Neural cell (in vitro differentiated cells): ENCODE data around the gene ADK. TPM values are rescaled to one million over a fixed set of nuclear protein-coding genes. Genes with fewer than 3 reads are reported as not detected.

Experiments
- H2AFZ ChIP-seq: fragments of 200-600, 300-800 bp; sonication (generic), shearing (Covaris generic); 2 replicates; pipeline ENCODE4 v1.6.0; 2014; ENCODE audit warnings: low read depth, mild to moderate bottlenecking, antibody characterized with exemption, low read length, moderate library complexity
- H3F3A ChIP-seq: fragments of 200-600 bp; shearing (Covaris generic); 2 replicates; pipeline ENCODE4 v1.6.1; 2016; ENCODE audit warnings: mild to moderate bottlenecking, moderate library complexity, mixed read lengths, antibody characterized with exemption, low read length; ENCODE audit not compliant: insufficient read depth, poor library complexity, severe bottlenecking
- H3K27ac ChIP-seq: fragments of 200-600, 300-800 bp; sonication (generic), shearing (Covaris generic); 2 replicates; pipeline ENCODE4 v1.5.1; 2014; ENCODE audit warnings: mild to moderate bottlenecking, low read length, moderate library complexity
- H3K27me3 ChIP-seq: fragments of 300-800, 200-600 bp; sonication (generic), shearing (Covaris generic); 2 replicates; pipeline ENCODE4 v1.6.0; 2014; ENCODE audit warnings: mild to moderate bottlenecking, low read depth, low read length, moderate library complexity; ENCODE audit not compliant: insufficient read depth
- H3K36me3 ChIP-seq: fragments of 300-800, 200-600 bp; sonication (generic), shearing (Covaris generic); 2 replicates; pipeline ENCODE4 v1.5.1; 2014; ENCODE audit warnings: mild to moderate bottlenecking, antibody characterized with exemption, low read length, moderate library complexity; ENCODE audit not compliant: insufficient read depth
- H3K4me2 ChIP-seq: fragments of 300-800, 200-600 bp; sonication (generic), shearing (Covaris generic); 2 replicates; pipeline ENCODE4 v1.6.0; 2014; ENCODE audit warnings: mild to moderate bottlenecking, low read length
- H3K4me3 ChIP-seq: fragments of 300-800, 200-600 bp; sonication (generic), shearing (Covaris generic); 2 replicates; pipeline ENCODE4 v1.5.1; 2014; ENCODE audit warnings: mild to moderate bottlenecking, low read length, moderate library complexity
- H3K79me2 ChIP-seq: fragments of 200-600 bp; shearing (Covaris generic); replicated peaks from 2 replicates; pipeline ENCODE4 v1.6.0; 2014; ENCODE audit warnings: mild to moderate bottlenecking, low read length, moderate library complexity; ENCODE audit not compliant: insufficient read depth
- H3K9ac ChIP-seq: fragments of 300-800, 200-600 bp; sonication (generic), shearing (Covaris generic); 2 replicates; pipeline ENCODE4 v1.6.1; 2016; ENCODE audit warnings: mild to moderate bottlenecking, low read length, mixed read lengths
- H3K9me2 ChIP-seq: fragments of 200-600 bp; shearing (Covaris generic); 2 replicates; pipeline ENCODE4 v1.6.1; 2016; ENCODE audit warnings: mild to moderate bottlenecking, low read length, mixed read lengths; ENCODE audit not compliant: insufficient read depth
- H3K9me3 ChIP-seq: fragments of 200-600, 300-800 bp; sonication (generic), shearing (Covaris generic); 2 replicates; pipeline ENCODE4 v1.6.1; 2016; ENCODE audit warnings: mild to moderate bottlenecking, mixed run types, low read length, moderate library complexity, mixed read lengths
- H4K20me1 ChIP-seq: fragments of 200-600 bp; shearing (Covaris generic); 2 replicates; pipeline ENCODE4 v1.6.1; 2016; ENCODE audit warnings: mild to moderate bottlenecking, mixed run types; ENCODE audit not compliant: insufficient read depth
- EP300 ChIP-seq: fragments of 450-650 bp; conservative IDR thresholded peaks from 2 replicates; pipeline ENCODE4 v1.6.1; 2014; ENCODE audit warnings: antibody characterized with exemption, mild to moderate bottlenecking, moderate library complexity; ENCODE audit not compliant: poor library complexity, severe bottlenecking
- EZH2 ChIP-seq: fragments of 200-600, 300-800 bp; shearing (Covaris generic), sonication (generic); IDR thresholded peaks from 2 replicates; pipeline ENCODE4 v1.6.1; 2014; ENCODE audit warnings: antibody characterized with exemption, low read length, borderline replicate concordance, mild to moderate bottlenecking; ENCODE audit not compliant: insufficient read depth, poor library complexity, severe bottlenecking
- MXI1 ChIP-seq: fragments of 450-650 bp; conservative IDR thresholded peaks from 2 replicates; pipeline ENCODE4 v1.6.1; 2014; ENCODE audit warnings: antibody characterized with exemption, mild to moderate bottlenecking; ENCODE audit not compliant: poor library complexity, severe bottlenecking
- POLR2AphosphoS5 ChIP-seq: IDR thresholded peaks from 2 replicates; pipeline ENCODE4 v1.6.1; 2012
- RAD21 ChIP-seq: fragments of 450-650 bp; conservative IDR thresholded peaks from 2 replicates; pipeline ENCODE4 v1.6.1; 2014; ENCODE audit warnings: antibody characterized with exemption, mild to moderate bottlenecking, moderate library complexity
- SMC3 ChIP-seq: fragments of 450-650 bp; conservative IDR thresholded peaks from 2 replicates; pipeline ENCODE4 v1.6.1; 2014; ENCODE audit warnings: antibody characterized with exemption, mild to moderate bottlenecking, moderate library complexity; ENCODE audit not compliant: poor library complexity
- TAF1 ChIP-seq: IDR thresholded peaks from 2 replicates; pipeline ENCODE4 v1.6.1; 2012; ENCODE audit warnings: low read depth
- polyA plus RNA-seq: library from polyadenylated mRNA; depleted of rRNA; stranded (reverse); fragments of >200 nt; gene quantifications from 2 replicates; pipeline ENCODE4 v1.2.3, GENCODE V29; 2014
- TF ChIP-seq, protein P1 (sequence below): fragments of 450-650 bp; IDR thresholded peaks from 2 replicates; pipeline ENCODE4 v1.5.1; 2014; ENCODE audit warnings: antibody characterized with exemption, mild to moderate bottlenecking, moderate library complexity; ENCODE audit not compliant: poor library complexity, severe bottlenecking
- TF ChIP-seq, protein P2 (sequence below): IDR thresholded peaks from 2 replicates; pipeline ENCODE4 v1.6.1; 2012; ENCODE audit warnings: borderline replicate concordance

The ADK gene
- polyA plus RNA-seq, 1 donor from 2014 or later: 19.5 TPM

DNA sequence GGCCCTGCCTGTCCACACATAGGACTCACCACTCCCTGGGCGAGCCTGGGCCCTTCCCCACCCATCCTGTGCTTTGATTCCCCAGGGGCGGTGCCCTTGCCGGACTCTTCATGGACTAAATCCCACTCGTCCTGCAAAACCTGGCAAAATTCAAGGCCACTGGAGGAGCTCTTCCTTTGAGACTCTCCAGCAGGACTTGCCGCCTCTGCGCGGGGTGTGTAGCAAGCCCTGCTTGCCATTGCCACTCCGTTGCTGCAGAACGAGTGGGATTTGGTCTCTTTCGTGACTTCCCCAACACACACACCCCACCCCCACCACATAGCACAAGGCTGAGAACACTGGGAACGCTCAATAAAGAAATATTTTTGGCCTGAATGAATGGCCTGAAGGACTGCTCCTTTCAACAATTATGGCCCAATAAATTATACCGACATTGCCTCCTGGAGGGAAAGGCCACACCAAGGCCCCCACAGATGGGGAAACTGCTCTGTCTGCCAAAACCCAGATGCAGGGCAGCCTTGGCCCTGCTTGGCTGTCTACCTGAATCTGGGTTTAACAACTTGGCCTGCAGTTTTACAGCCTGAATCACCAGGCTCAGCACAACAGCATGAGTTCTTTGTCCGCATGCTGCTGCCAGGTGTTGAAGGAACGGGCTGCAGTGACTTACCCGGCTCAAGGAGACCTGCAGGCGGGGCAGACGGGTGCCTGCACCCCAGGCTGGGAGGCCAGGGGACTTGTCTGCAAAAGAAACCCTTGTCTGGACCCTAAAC lies 602.6 kb downstream of the ADK start:
- H3K36me3 ChIP-seq: no peaks in the 10 kb centered on the region
- H3K9ac ChIP-seq: no peak overlapping the region
- H4K20me1 ChIP-seq: no peaks in the 10 kb centered on the region
- no peak overlapping the region for H3K27ac ChIP-seq
- no peak for TF ChIP-seq RAD21
- no peak for TF ChIP-seq EP300
- no peak for TF ChIP-seq EZH2
- TF ChIP-seq SMC3: no peak
- TF ChIP-seq POLR2AphosphoS5: no peak
- TF ChIP-seq, protein P1, sequence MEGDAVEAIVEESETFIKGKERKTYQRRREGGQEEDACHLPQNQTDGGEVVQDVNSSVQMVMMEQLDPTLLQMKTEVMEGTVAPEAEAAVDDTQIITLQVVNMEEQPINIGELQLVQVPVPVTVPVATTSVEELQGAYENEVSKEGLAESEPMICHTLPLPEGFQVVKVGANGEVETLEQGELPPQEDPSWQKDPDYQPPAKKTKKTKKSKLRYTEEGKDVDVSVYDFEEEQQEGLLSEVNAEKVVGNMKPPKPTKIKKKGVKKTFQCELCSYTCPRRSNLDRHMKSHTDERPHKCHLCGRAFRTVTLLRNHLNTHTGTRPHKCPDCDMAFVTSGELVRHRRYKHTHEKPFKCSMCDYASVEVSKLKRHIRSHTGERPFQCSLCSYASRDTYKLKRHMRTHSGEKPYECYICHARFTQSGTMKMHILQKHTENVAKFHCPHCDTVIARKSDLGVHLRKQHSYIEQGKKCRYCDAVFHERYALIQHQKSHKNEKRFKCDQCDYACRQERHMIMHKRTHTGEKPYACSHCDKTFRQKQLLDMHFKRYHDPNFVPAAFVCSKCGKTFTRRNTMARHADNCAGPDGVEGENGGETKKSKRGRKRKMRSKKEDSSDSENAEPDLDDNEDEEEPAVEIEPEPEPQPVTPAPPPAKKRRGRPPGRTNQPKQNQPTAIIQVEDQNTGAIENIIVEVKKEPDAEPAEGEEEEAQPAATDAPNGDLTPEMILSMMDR: no peak
- no peak for TF ChIP-seq TAF1
- no peak for TF ChIP-seq MXI1
- TF ChIP-seq, protein P2, sequence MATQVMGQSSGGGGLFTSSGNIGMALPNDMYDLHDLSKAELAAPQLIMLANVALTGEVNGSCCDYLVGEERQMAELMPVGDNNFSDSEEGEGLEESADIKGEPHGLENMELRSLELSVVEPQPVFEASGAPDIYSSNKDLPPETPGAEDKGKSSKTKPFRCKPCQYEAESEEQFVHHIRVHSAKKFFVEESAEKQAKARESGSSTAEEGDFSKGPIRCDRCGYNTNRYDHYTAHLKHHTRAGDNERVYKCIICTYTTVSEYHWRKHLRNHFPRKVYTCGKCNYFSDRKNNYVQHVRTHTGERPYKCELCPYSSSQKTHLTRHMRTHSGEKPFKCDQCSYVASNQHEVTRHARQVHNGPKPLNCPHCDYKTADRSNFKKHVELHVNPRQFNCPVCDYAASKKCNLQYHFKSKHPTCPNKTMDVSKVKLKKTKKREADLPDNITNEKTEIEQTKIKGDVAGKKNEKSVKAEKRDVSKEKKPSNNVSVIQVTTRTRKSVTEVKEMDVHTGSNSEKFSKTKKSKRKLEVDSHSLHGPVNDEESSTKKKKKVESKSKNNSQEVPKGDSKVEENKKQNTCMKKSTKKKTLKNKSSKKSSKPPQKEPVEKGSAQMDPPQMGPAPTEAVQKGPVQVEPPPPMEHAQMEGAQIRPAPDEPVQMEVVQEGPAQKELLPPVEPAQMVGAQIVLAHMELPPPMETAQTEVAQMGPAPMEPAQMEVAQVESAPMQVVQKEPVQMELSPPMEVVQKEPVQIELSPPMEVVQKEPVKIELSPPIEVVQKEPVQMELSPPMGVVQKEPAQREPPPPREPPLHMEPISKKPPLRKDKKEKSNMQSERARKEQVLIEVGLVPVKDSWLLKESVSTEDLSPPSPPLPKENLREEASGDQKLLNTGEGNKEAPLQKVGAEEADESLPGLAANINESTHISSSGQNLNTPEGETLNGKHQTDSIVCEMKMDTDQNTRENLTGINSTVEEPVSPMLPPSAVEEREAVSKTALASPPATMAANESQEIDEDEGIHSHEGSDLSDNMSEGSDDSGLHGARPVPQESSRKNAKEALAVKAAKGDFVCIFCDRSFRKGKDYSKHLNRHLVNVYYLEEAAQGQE: no peak
- H3K9me2 ChIP-seq: no peaks in the 10 kb centered on the region
- no peak overlapping the region for H2AFZ ChIP-seq
- no peaks in the 10 kb centered on the region for H3F3A ChIP-seq
- H3K79me2 ChIP-seq: no peaks in the 10 kb centered on the region
- H3K27me3 ChIP-seq: no peaks in the 10 kb centered on the region
- no peak overlapping the region for H3K4me2 ChIP-seq
- H3K9me3 ChIP-seq: no peaks in the 10 kb centered on the region
- H3K4me3 ChIP-seq: no peak overlapping the region

DNA sequence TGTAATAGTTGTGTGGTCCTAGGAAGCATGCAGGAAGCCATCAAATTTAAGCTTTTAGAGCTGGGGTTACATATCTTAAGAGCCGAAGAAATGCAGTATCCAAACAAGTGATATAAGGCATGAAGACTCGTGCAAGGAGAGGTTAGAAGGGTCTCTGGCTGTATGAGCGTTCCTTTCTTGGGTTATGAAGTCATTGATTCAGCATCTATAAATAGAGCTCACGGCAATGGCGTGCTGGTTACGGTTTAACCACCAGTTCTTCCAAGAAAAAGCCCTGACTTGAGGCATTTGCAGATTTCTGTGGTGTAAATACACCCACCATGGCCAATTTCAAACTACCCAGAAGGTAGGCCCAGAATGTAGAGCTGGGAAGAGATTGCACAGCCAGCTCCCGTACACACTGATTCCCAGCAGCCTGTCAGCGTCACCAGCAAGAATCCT lies 603.4 kb downstream of the ADK start:
- H3K4me2 ChIP-seq: no peak overlapping the region
- H3K9me3 ChIP-seq: no peaks in the 10 kb centered on the region
- H3K4me3 ChIP-seq: no peak overlapping the region
- H3F3A ChIP-seq: no peaks in the 10 kb centered on the region
- no peak overlapping the region for H3K27ac ChIP-seq
- TF ChIP-seq MXI1: no peak
- no peaks in the 10 kb centered on the region for H4K20me1 ChIP-seq
- no peak overlapping the region for H2AFZ ChIP-seq
- H3K9ac ChIP-seq: no peak overlapping the region
- no peaks in the 10 kb centered on the region for H3K36me3 ChIP-seq
- H3K79me2 ChIP-seq: no peaks in the 10 kb centered on the region
- no peaks in the 10 kb centered on the region for H3K27me3 ChIP-seq
- no peaks in the 10 kb centered on the region for H3K9me2 ChIP-seq
